Lung (tissue), 12 donors: ENCODE measurements around the gene STIP1. TPM values are rescaled to one million over a fixed set of nuclear protein-coding genes. Genes with fewer than 3 reads are reported as not detected.

Source experiments
- ATAC-seq: fragments of 200-7000 bp; cut with Tn5 transposase; one replicate; pipeline ENCODE4 v1.9.1; 2020; ENCODE audit warnings: moderate number of reproducible peaks; ENCODE audit not compliant: insufficient read depth, low FRiP score
- DNase-seq, 3 donors: peaks; one replicate each; pipeline ENCODE4 v3.0.0-alpha.2; 2013 to 2017
- H3K27ac ChIP-seq, 2 donors: one replicate each; pipeline ENCODE4 v1.5.1; 2013; ENCODE audit warnings: mild to moderate bottlenecking in 2 of 2, moderate library complexity in 2 of 2, control low read depth in 1 of 2, inconsistent platforms in 1 of 2, low read depth in 1 of 2, low read length in 1 of 2
- H3K27me3 ChIP-seq, 3 donors: one replicate each; pipeline ENCODE4 v1.5.1; 2013; ENCODE audit warnings: low read length in 2 of 3; ENCODE audit not compliant: control insufficient read depth in 3 of 3, insufficient read depth in 3 of 3
- H3K36me3 ChIP-seq, 4 donors: one replicate each; pipeline ENCODE4 v1.5.1; 2013; ENCODE audit warnings: low read length in 4 of 4, mild to moderate bottlenecking in 1 of 4, moderate library complexity in 1 of 4; ENCODE audit not compliant: control insufficient read depth in 4 of 4, insufficient read depth in 4 of 4
- H3K4me1 ChIP-seq, 5 donors: one replicate each; pipeline ENCODE4 v1.5.1; 2013; ENCODE audit warnings: low read length in 5 of 5, mild to moderate bottlenecking in 2 of 5, moderate library complexity in 1 of 5; ENCODE audit not compliant: control insufficient read depth in 5 of 5, insufficient read depth in 5 of 5
- H3K4me3 ChIP-seq: one replicate; pipeline ENCODE4 v1.5.1; 2013; ENCODE audit warnings: mild to moderate bottlenecking, control low read depth, moderate library complexity
- H3K9ac ChIP-seq, 2 donors: one replicate each; pipeline ENCODE4 v1.5.1; 2013; ENCODE audit warnings: low read length in 2 of 2, control low read depth in 1 of 2; ENCODE audit not compliant: insufficient read depth in 1 of 2
- H3K9me3 ChIP-seq, 4 donors: one replicate each; pipeline ENCODE4 v1.5.1; 2013; ENCODE audit warnings: low read length in 3 of 4, mild to moderate bottlenecking in 1 of 4, moderate library complexity in 1 of 4; ENCODE audit not compliant: control insufficient read depth in 4 of 4, insufficient read depth in 3 of 4
- WGBS, 2 donors: extraction: QIAGEN DNeasy Blood & Tissue Kit; methylation state at CpG; one replicate each; pipeline ENCODE4 v1.1.7; 2013; 5-methylcytosine and 5-hydroxymethylcytosine counted together
- polyA plus RNA-seq, 2 donors: library from polyadenylated mRNA; stranded (reverse); fragments of 200-250 nt; gene quantifications; one replicate each; pipeline ENCODE4 v1.2.1, GENCODE V29; 2013
- total RNA-seq, 2 donors: library from RNA; depleted of rRNA in 1 of 2; stranded (reverse); fragments of >200 nt in 1 of 2; gene quantifications; one replicate each; pipeline ENCODE4 v1.2.1, GENCODE V29; 2014 to 2021
- TF ChIP-seq, protein P1 (sequence below): IDR thresholded peaks from 2 replicates; pipeline ENCODE4 v1.5.1; 2012; ENCODE audit warnings: mild to moderate bottlenecking; ENCODE audit errors: control extremely low read depth, extremely low read depth
- donor health status: control.
- donor health status: control.
- donor health status: Bipolar disorder and iron deficiency.
- donor health status: healthy.
- donor health status: DM: yes; HTN: yes; CAD: no.

Gene STIP1
- total and polyA plus RNA-seq, 4 donors: 75.9 to 122 (median 94.8) TPM

- DNase-seq: no peak
- Histone ChIP-seq H3K9me3 (no peaks in the 10 kb centered on the region), H3K27me3 (no peaks in the 10 kb centered on the region), H3K27ac (no peak overlapping the region), H3K9ac (peak overlapping the region in 1 of 2 donors; percentile 15), H3K4me3 (no peak overlapping the region), H3K36me3 (peaks cover 0 to 1% (median 0%) of the 10 kb centered on the region in 4 donors), H3K4me1 (peaks cover 0 to 32% (median 0%) of the 10 kb centered on the region in 5 donors)
- no peak for ATAC-seq
- TF ChIP-seq, protein P1, sequence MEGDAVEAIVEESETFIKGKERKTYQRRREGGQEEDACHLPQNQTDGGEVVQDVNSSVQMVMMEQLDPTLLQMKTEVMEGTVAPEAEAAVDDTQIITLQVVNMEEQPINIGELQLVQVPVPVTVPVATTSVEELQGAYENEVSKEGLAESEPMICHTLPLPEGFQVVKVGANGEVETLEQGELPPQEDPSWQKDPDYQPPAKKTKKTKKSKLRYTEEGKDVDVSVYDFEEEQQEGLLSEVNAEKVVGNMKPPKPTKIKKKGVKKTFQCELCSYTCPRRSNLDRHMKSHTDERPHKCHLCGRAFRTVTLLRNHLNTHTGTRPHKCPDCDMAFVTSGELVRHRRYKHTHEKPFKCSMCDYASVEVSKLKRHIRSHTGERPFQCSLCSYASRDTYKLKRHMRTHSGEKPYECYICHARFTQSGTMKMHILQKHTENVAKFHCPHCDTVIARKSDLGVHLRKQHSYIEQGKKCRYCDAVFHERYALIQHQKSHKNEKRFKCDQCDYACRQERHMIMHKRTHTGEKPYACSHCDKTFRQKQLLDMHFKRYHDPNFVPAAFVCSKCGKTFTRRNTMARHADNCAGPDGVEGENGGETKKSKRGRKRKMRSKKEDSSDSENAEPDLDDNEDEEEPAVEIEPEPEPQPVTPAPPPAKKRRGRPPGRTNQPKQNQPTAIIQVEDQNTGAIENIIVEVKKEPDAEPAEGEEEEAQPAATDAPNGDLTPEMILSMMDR: no peak
- WGBS, 2 donors: 86 to 88% methylated on average over 25 of the region's 25 CpGs
These were observed 36.9 kb upstream of the STIP1 start for GRCh38 chr11:64148917-64149617.

GRCh38 chr11:64150051-64150450 is 35.9 kb upstream of the STIP1 start:
- Histone ChIP-seq H3K9ac (no peak overlapping the region), H3K4me1 (peaks cover 0 to 28% (median 0%) of the 10 kb centered on the region in 5 donors), H3K9me3 (no peaks in the 10 kb centered on the region), H3K36me3 (peaks cover 0 to 1% (median 0%) of the 10 kb centered on the region in 4 donors), H3K27me3 (no peaks in the 10 kb centered on the region), H3K4me3 (no peak overlapping the region), H3K27ac (no peak overlapping the region)
- TF ChIP-seq, protein P1: no peak
- 92 to 93% methylated on average over 15 of the region's 15 CpGs for WGBS, 2 donors
- DNase-seq (no peak), ATAC-seq (no peak)

- Histone ChIP-seq H3K9ac (no peak overlapping the region), H3K27me3 (no peaks in the 10 kb centered on the region), H3K4me3 (no peak overlapping the region), H3K4me1 (peaks cover 0 to 28% (median 0%) of the 10 kb centered on the region in 5 donors), H3K36me3 (peaks cover 0 to 1% (median 0%) of the 10 kb centered on the region in 4 donors), H3K27ac (peak overlapping the region in 1 of 2 donors; percentile 29), H3K9me3 (no peaks in the 10 kb centered on the region)
- ATAC-seq: no peak
- DNase-seq: peak in 2 of 3 donors; percentile 16 to 47
- 84 to 85% methylated on average over 24 of the region's 24 CpGs for WGBS, 2 donors
- TF ChIP-seq, protein P1: no peak
These were observed 35.3 kb upstream of the STIP1 start for GRCh38 chr11:64150481-64151239.
